Nephron progenitor cell (in vitro differentiated cells): ENCODE data around the gene NUDT16L1.

Experiments used
- DNase-seq: peaks from one replicate; pipeline ENCODE4 v3.0.0; 2021
- H3K27ac Mint-ChIP-seq: 2 replicates; pipeline ENCODE4 v1.8.0; 2021; ENCODE audit warnings: mild to moderate bottlenecking, moderate library complexity, mixed read lengths
- H3K27me3 Mint-ChIP-seq: 2 replicates; pipeline ENCODE4 v1.8.0; 2021; ENCODE audit warnings: mild to moderate bottlenecking, low read depth, mixed read lengths; ENCODE audit not compliant: poor library complexity
- H3K36me3 Mint-ChIP-seq: 2 replicates; pipeline ENCODE4 v1.8.0; 2021; ENCODE audit warnings: low read depth, mixed read lengths
- H3K4me1 Mint-ChIP-seq: 2 replicates; pipeline ENCODE4 v1.8.0; 2021; ENCODE audit warnings: mixed read lengths
- H3K4me3 Mint-ChIP-seq: 2 replicates; pipeline ENCODE4 v1.8.0; 2021; ENCODE audit warnings: mild to moderate bottlenecking, moderate library complexity, mixed read lengths
- H3K9me3 Mint-ChIP-seq: 2 replicates; pipeline ENCODE4 v1.8.0; 2021; ENCODE audit warnings: mild to moderate bottlenecking, moderate library complexity, mixed read lengths
- CTCF ChIP-seq: fragments of 200-600 bp; sonication (generic); IDR thresholded peaks from 2 replicates; pipeline ENCODE4 v1.5.0; 2021; ENCODE audit warnings: antibody characterized with exemption

Gene NUDT16L1

GRCh38 chr16:4702466-4702808 lies 9.1 kb downstream of the NUDT16L1 start:
- Mint-ChIP-seq H3K36me3 (peaks cover 33% of the 10 kb centered on the region), H3K27ac (peak overlapping the region; percentile 92), H3K4me1 (peaks cover 60% of the 10 kb centered on the region), H3K4me3 (no peak overlapping the region), H3K27me3 (no peaks in the 10 kb centered on the region), H3K9me3 (no peaks in the 10 kb centered on the region)
- DNase-seq, result no peak
- TF ChIP-seq CTCF, result no peak

- no peak for DNase-seq
- H3K4me3 Mint-ChIP-seq, result no peak overlapping the region
Observed at GRCh38 chr16:4703906-4704305, 10.5 kb downstream of the NUDT16L1 start.

GRCh38 chr16:4704491-4704890 lies 11.1 kb downstream of the NUDT16L1 start:
- TF ChIP-seq CTCF, result no peak
- Mint-ChIP-seq H3K4me1 (peaks cover 58% of the 10 kb centered on the region), H3K27me3 (no peaks in the 10 kb centered on the region), H3K36me3 (peaks cover 47% of the 10 kb centered on the region), H3K4me3 (no peak overlapping the region), H3K9me3 (no peaks in the 10 kb centered on the region), H3K27ac (peak overlapping the region; percentile 61)
- no peak for DNase-seq

More at GRCh38 chr16:4703906-4704305, 10.5 kb downstream of the NUDT16L1 start:
- Mint-ChIP-seq H3K27me3 (no peaks in the 10 kb centered on the region), H3K9me3 (no peaks in the 10 kb centered on the region), H3K4me1 (peaks cover 63% of the 10 kb centered on the region), H3K27ac (peak overlapping the region; percentile 25), H3K36me3 (peaks cover 48% of the 10 kb centered on the region)
- TF ChIP-seq CTCF, result no peak

- no peaks in the 10 kb centered on the region for H3K27me3 Mint-ChIP-seq
- peaks cover 53% of the 10 kb centered on the region for H3K4me1 Mint-ChIP-seq
- H3K9me3 Mint-ChIP-seq, result no peaks in the 10 kb centered on the region
- no peak overlapping the region for H3K4me3 Mint-ChIP-seq
- no peak for DNase-seq
- H3K36me3 Mint-ChIP-seq, result peaks cover 47% of the 10 kb centered on the region
- peak overlapping the region; percentile 61 for H3K27ac Mint-ChIP-seq
- TF ChIP-seq CTCF, result no peak
Observed at GRCh38 chr16:4704913-4705312, 11.6 kb downstream of the NUDT16L1 start.

GRCh38 chr16:4706871-4707270 lies 13.5 kb downstream of the NUDT16L1 start:
- Mint-ChIP-seq H3K9me3 (no peaks in the 10 kb centered on the region), H3K27me3 (no peaks in the 10 kb centered on the region), H3K4me3 (peak overlapping the region; percentile 26), H3K36me3 (peaks cover 57% of the 10 kb centered on the region), H3K4me1 (peaks cover 52% of the 10 kb centered on the region), H3K27ac (peak overlapping the region; percentile 91)
- no peak for DNase-seq
- TF ChIP-seq CTCF, result no peak

- no peak overlapping the region for H3K27ac Mint-ChIP-seq
- no peak for TF ChIP-seq CTCF
Observed at GRCh38 chr16:4709481-4709880, 16.1 kb downstream of the NUDT16L1 start.

More at GRCh38 chr16:4709481-4709880, 16.1 kb downstream of the NUDT16L1 start:
- Mint-ChIP-seq H3K4me1 (peaks cover 29% of the 10 kb centered on the region), H3K36me3 (peaks cover 66% of the 10 kb centered on the region), H3K9me3 (no peaks in the 10 kb centered on the region), H3K4me3 (no peak overlapping the region), H3K27me3 (no peaks in the 10 kb centered on the region)
- no peak for DNase-seq
